ENCODE results near the gene PRDX5.

The PRDX5 gene

GRCh38 chr11:64317961-64318765 lies at the start of gene PRDX5:
TSS of gene PRDX5 (plus strand) at chr11:64318121. CDS start at chr11:64318216, 95 bp downstream.
- DNase-seq: peak; percentile 95

- DNase-seq: peak; percentile 24
Measured at GRCh38 chr11:64268893-64269539, 48.9 kb upstream of the PRDX5 start.

GRCh38 chr11:64269540-64270220 lies 48.2 kb upstream of the PRDX5 start:
- DNase-seq: peak; percentile 100

- no peak for DNase-seq
Measured at GRCh38 chr11:64275031-64275800, 42.7 kb upstream of the PRDX5 start.

GRCh38 chr11:64275841-64276240 lies 42.1 kb upstream of the PRDX5 start:
- DNase-seq: no peak

GRCh38 chr11:64276653-64277431 lies 41.1 kb upstream of the PRDX5 start:
- no peak for DNase-seq

GRCh38 chr11:64278576-64279190 lies 39.2 kb upstream of the PRDX5 start:
- no peak for DNase-seq

GRCh38 chr11:64281957-64282770 lies 35.8 kb upstream of the PRDX5 start:
- no peak for DNase-seq

GRCh38 chr11:64283092-64283491 lies 34.8 kb upstream of the PRDX5 start:
- no peak for DNase-seq

GRCh38 chr11:64284048-64284961 lies 33.6 kb upstream of the PRDX5 start, which contains the start of gene BAD:
TSS of gene BAD (minus strand) at chr11:64284665. CDS start at chr11:64284368, 297 bp downstream.
- DNase-seq: peak; percentile 89

- peak; percentile 65 for DNase-seq
Measured at GRCh38 chr11:64284962-64285884, 32.7 kb upstream of the PRDX5 start, which contains the start of gene GPR137. TSS of gene GPR137 (plus strand) at chr11:64285848. CDS start at chr11:64286525, 677 bp downstream.

GRCh38 chr11:64285885-64286800 lies 31.8 kb upstream of the PRDX5 start:
- no peak for DNase-seq

- DNase-seq: no peak
Measured at GRCh38 chr11:64286801-64287159, 31.1 kb upstream of the PRDX5 start.

- no peak for DNase-seq
Measured at GRCh38 chr11:64287676-64288352, 30.1 kb upstream of the PRDX5 start.

- DNase-seq: no peak
Measured at GRCh38 chr11:64288353-64288750, 29.6 kb upstream of the PRDX5 start.

GRCh38 chr11:64289002-64289564 lies 28.8 kb upstream of the PRDX5 start:
- no peak for DNase-seq

All from fibroblast of skin of right quadriceps (primary cell).